ENCODE data around the gene RFX2. TPM values are rescaled to one million over a fixed set of nuclear protein-coding genes. Genes with fewer than 3 reads are reported as not detected.

RFX2 gene
- total and polyA plus RNA-seq, 9 of the 15 experiments (the other 6 are each of a cell fraction or from before 2014, with no cell fraction given), result 3.6 to 18.7 (median 8.7) TPM

GRCh38 chr19:5985098-5985783 is 125.1 kb downstream of the RFX2 start (continued):
- peak; percentile 84 for TF ChIP-seq ZNF395 (CRISPR knock-in tag; IDR thresholded peaks at IDR 0.05)
- TF ChIP-seq POLR2AphosphoS2 (IDR thresholded peaks at IDR 0.05; ENCODE audit: low read length), result no peak
- TF ChIP-seq NR2C1 (IDR thresholded peaks at IDR 0.05), result no peak
- TF ChIP-seq NR2C1 (tag; IDR thresholded peaks at IDR 0.05), result peak; percentile 41; the same call in 1 of the 2 replicates
- TF ChIP-seq PCBP2 (IDR thresholded peaks at IDR 0.05; ENCODE audit: low read depth, low read length, poor library complexity, severe bottlenecking), result no peak
- TF ChIP-seq IRF9 (tag; IDR thresholded peaks at IDR 0.05), result peak; percentile 62
- TF ChIP-seq BCOR (IDR thresholded peaks at IDR 0.05), result peak; percentile 79
- TF ChIP-seq HDAC2 (IDR thresholded peaks at IDR 0.05), result 0 out of 2 replicates have a peak, but pooled peaks have one; percentile 50
- peak; percentile 45; the same call in 1 of the 2 replicates for TF ChIP-seq ZBTB9 (CRISPR knock-in tag; IDR thresholded peaks at IDR 0.05)
- TF ChIP-seq SMARCE1 (IDR thresholded peaks at IDR 0.05), result peak; percentile 56; the same call in 1 of the 2 replicates
- 0 out of 2 replicates have a peak, but pooled peaks have one; percentile 40 for TF ChIP-seq PML (IDR thresholded peaks at IDR 0.05; ENCODE audit: low read length)
- peak; percentile 80 for TF ChIP-seq TCF3 (CRISPR knock-in tag; IDR thresholded peaks at IDR 0.05)
- TF ChIP-seq VEZF1 (CRISPR knock-in tag; IDR thresholded peaks at IDR 0.05), result peak; percentile 46
- peak in 1 of 2 experiments; percentile 39; a peak in 1 of 4 replicates for TF ChIP-seq MNT (conservative IDR thresholded peaks at IDR 0.05)
- peak; percentile 74 for TF ChIP-seq CBFA2T2 (conservative IDR thresholded peaks at IDR 0.05)
- TF ChIP-seq NFRKB (IDR thresholded peaks at IDR 0.05; ENCODE audit: low read depth), result peak; percentile 75
- peak; percentile 51; the same call in 1 of the 2 replicates for TF ChIP-seq MTA3 (IDR thresholded peaks at IDR 0.05; ENCODE audit: borderline replicate concordance)
